ENCODE data around the gene CENPF.

DNA sequence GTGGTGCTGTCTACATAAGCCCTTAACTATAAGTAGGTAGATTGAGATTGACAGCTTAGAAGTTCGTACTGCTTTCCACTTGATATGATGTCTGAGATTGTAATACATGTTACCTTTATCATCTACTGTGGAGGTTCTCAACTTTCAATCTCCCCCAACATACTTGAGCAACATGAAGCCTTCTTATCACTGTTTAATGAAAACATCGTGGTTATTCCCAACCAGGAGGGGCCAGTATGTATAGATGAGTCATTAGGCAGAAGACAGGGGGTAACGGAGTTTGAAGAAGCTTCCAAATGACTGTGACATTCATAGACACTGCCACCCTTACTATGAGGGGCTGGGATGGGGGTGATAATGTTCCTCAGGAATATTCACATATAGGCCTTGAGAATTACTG lies 36.0 kb downstream of the CENPF start:
- TF ChIP-seq, protein P1, sequence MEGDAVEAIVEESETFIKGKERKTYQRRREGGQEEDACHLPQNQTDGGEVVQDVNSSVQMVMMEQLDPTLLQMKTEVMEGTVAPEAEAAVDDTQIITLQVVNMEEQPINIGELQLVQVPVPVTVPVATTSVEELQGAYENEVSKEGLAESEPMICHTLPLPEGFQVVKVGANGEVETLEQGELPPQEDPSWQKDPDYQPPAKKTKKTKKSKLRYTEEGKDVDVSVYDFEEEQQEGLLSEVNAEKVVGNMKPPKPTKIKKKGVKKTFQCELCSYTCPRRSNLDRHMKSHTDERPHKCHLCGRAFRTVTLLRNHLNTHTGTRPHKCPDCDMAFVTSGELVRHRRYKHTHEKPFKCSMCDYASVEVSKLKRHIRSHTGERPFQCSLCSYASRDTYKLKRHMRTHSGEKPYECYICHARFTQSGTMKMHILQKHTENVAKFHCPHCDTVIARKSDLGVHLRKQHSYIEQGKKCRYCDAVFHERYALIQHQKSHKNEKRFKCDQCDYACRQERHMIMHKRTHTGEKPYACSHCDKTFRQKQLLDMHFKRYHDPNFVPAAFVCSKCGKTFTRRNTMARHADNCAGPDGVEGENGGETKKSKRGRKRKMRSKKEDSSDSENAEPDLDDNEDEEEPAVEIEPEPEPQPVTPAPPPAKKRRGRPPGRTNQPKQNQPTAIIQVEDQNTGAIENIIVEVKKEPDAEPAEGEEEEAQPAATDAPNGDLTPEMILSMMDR (IDR thresholded peaks at IDR 0.05) = no peak
- TF ChIP-seq POLR2A (IDR thresholded peaks at IDR 0.05) = no peak

Data from heart left ventricle (tissue), 13 donors.